GM18499 (cell line): Measurements from ENCODE around the gene DMRT3.

Experiments used
- ATAC-seq: cut with Tn5 transposase; IDR thresholded peaks from one replicate; pipeline ENCODE4 v1.9.1; 2021; ENCODE audit warnings: moderate number of reproducible peaks; ENCODE audit not compliant: insufficient read depth, unreplicated experiment

The DMRT3 gene

GRCh38 chr9:970151-970996, 6.1 kb upstream of the DMRT3 start:
- no peak for ATAC-seq

- no peak for ATAC-seq
Measured at GRCh38 chr9:971901-972500, 4.5 kb upstream of the DMRT3 start.

- ATAC-seq: no peak
Measured at GRCh38 chr9:972501-973294, 3.8 kb upstream of the DMRT3 start.

- no peak for ATAC-seq
Measured at GRCh38 chr9:973295-973834, 3.1 kb upstream of the DMRT3 start.

GRCh38 chr9:974031-974995, 2.1 kb upstream of the DMRT3 start:
- ATAC-seq: no peak

- ATAC-seq: no peak
Measured at GRCh38 chr9:974996-975739, 1.3 kb upstream of the DMRT3 start.

GRCh38 chr9:975740-976257, 656 bp upstream of the DMRT3 start:
- no peak for ATAC-seq

GRCh38 chr9:976943-977837, 735 bp downstream of the DMRT3 start:
- ATAC-seq: no peak

GRCh38 chr9:977838-978830, 1.7 kb downstream of the DMRT3 start:
- ATAC-seq: no peak

- ATAC-seq: no peak
Measured at GRCh38 chr9:979983-980382, 3.5 kb downstream of the DMRT3 start.

GRCh38 chr9:980640-981039, 4.2 kb downstream of the DMRT3 start:
- ATAC-seq: no peak

- ATAC-seq: no peak
Measured at GRCh38 chr9:981491-981898, 5.0 kb downstream of the DMRT3 start.

- ATAC-seq: no peak
Measured at GRCh38 chr9:982394-983230, 6.2 kb downstream of the DMRT3 start.

GRCh38 chr9:994005-994404, 17.6 kb downstream of the DMRT3 start:
- peak; percentile 56 for ATAC-seq

GRCh38 chr9:995192-995591, 18.7 kb downstream of the DMRT3 start:
- ATAC-seq: no peak

- ATAC-seq: no peak
Measured at GRCh38 chr9:995781-996180, 19.3 kb downstream of the DMRT3 start.
